NOMO-1 treated with dmso at 0.1 percent for 144 hours (cell line): ENCODE data around the gene JPH3.

ENCODE experiments used
- DNase-seq: peaks from one replicate; lab custom pipeline; 2025; ENCODE audit not compliant: unreplicated experiment; lab: John Stamatoyannopoulos, UW

Gene JPH3

DNA sequence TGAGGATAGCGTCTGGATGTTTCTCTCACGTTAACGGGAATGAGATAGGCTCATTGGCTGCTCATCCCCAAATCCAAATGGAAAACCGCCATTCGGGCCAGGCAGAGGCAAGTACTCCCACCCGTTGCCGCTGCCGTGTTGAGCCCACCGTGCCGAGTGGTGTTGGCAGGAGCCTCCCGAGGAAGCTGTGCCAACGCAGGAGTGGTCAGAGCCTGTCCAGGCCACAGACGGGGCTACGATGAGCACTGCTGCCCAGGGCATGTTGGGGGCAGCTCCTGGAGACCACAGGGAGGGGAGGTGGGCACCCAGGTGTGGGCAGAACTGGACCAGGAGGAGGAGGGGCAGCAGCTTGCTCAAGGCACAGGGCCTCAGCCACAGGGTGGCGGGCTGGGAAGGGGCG, 91.5 kb downstream of the JPH3 start:
- DNase-seq, result no peak

DNA sequence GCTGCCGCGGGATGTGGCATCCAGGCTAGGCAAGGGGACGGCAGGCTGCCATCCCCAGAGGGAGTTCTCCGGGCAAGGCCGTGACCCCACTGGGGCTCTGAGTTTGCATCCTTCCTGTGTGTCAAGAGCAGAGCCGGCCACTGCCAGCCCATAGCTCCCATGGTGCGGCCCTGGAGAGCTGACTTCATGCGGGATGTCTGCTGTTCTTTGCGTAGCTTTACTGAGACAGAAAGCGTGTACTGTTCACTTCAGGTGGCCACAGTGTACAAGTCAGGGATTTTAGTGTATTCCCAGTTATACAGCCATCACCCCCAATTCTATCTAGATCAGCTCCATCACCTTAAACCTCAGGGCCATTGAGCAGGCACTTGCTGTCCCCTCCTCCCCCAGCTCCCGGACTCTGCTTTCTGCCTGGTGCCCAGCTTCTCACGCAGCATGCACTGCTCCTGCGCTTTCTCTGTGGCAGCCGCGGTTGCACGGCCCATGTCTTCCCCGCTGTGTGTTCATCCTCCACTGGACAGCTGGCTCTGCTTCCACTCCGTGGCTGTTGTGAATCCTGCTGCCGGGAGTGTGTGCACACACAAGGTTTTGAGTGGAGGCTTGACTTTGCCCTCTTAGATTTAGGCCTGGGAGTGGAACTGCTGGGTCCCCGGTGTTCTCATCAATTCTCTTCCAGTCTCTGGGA, 92.3 kb downstream of the JPH3 start:
- DNase-seq, result no peak

DNA sequence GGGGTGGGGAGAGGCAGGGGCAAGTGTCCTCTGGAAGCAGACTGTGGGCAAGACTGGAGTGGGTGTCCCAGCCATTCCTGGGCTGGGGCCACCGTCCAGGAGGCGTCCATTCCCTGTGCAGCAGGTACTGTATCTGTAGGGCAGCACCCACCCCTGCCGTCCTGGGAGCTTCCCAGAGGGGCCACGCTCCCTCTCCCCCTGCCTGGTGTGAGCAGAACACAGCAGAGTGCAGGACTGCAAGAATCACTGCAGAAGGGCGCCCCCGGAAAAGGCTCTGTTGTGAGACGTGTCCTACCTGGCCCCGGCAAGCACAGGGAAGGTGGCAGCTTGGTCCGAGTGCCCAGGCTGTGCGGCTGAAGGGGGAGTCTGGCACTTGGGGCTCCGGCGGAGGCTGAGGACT, 93.2 kb downstream of the JPH3 start:
- no peak for DNase-seq

DNA sequence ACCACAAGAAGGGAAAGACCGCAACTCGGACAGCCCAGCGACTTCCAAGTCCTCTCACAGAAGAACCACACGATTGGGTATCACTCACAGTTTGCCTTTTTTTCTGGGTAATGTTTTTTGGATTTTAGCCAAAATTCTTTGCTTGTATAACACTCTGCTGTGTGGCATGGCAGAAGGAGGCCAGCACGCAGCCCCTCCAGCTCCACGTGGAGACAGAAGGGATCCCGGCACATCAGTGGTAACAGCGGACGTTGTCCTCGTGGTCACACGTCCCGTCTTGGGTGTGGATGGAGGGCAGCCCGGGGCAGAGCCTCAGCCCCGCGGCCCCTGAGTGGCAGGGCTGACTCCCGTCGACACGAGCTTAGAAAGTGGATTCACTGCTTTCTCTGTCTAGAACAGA, 94.4 kb downstream of the JPH3 start:
- DNase-seq, result no peak

DNA sequence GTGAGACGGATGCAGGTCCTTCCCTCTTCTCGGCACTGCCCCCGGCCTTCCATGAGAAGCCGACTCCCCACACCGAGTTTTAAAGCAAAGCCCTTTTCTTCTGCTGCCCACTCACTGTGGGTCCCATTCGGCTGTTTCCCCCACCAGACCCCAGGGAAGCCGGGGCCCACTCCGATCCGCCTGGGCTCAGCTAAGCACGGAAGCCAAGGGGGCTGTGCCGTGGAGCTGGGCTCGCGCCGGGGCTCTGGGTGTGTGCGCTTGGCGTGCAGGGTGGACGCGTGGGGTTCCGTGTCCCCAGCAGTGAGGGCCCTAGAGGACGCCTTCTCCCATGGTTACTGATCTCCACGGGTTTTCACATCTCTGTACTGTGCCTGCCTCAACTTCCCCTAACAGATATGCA, 94.9 kb downstream of the JPH3 start:
- DNase-seq, result no peak

DNA sequence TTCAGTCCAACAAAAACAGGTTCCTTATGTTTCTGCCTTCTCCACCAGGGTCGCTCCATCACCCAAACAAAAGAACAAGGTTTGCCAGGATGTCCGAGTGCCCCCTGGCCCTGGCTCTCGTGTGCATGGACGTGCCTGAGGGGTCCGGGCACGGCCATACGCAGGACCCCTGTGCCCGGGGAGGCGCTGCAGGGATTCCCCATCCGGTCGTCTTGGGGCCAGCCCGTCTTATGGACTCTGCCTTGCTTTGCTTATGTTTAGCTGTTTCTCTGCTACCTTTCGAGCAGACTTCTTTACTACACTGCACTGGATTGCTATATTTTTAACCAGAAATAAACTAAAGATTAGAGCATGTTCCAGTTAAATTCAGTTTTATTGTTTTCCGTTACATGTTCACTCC, 95.5 kb downstream of the JPH3 start:
- DNase-seq, result no peak

DNA sequence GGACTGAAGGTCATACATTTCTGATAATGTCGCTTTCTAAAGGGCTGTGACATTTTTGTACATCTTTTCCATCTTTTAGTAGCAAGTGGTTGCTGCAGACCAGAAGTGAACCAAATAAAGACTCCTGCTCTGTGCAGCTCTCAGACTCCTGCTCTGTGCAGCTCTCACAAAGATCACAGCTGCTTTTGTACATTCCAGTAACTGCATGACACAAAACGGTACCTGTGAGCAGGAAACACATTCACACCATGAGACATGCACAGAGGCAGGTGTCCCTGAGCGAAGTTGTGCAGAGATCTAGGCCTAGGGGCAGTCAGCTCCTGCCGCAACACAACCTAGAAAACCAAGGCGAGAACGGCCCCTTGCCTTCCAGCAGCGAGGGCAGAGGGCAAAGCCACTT, 95.9 kb downstream of the JPH3 start:
- DNase-seq, result no peak

DNA sequence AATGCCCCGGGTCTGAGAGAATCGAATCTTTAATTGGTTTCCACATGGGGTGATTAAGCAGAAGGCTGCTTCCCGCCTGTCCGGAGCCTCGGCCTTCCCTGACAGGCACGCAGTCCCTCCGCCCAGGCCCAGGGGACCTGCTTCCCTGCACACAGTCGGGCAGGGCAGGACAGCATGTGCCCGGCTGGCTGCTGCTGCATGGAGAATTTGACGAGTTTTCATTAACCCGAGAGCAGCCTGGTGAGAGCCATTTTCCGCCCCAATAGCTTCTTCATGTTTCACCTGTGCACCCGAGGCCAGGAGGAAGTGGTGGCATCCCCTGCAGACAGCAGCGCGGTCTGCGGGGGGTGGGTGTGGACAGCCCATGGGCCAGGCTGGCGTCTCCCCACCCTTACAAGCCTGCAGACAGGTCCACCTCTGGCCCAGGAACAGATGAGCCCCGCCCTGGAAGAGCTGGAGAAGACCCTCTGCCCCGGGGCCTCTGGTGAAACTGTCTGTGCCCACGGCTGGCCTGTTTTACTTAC, 96.4 kb downstream of the JPH3 start:
- DNase-seq, result no peak

DNA sequence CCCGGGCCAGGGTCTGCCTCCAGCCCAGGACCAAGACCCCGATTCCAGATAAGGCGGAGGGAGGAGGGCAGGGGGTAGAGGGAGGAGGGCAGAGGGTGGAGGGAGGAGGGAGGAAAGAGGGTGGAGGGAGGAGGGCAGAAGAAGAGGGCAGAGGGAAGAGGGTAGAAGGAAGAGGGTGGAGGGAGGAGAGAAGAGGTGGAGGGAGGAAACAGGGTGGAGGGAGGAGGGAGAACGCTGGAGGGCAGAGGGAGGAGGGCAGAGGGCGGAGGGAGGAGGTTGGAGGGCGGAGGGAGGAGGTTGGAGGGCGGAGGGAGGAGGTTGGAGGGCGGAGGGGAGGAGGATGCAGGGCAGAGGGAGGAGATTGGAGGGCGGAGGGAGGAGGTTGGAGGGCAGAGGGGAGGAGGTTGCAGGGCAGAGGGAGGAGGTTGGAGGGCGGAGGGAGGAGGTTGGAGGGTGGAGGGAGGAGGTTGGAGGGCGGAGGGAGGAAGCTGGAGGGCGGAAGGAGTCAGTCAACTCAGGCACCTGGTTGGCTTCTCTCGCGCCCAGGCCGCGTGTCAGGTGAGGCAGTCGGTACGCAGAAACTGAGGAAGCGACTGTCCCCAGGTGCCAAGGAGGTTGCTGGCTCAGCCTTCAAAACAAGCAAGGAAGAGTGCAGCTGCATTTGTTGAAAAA, 98.2 kb downstream of the JPH3 start:
- DNase-seq, result no peak

DNA sequence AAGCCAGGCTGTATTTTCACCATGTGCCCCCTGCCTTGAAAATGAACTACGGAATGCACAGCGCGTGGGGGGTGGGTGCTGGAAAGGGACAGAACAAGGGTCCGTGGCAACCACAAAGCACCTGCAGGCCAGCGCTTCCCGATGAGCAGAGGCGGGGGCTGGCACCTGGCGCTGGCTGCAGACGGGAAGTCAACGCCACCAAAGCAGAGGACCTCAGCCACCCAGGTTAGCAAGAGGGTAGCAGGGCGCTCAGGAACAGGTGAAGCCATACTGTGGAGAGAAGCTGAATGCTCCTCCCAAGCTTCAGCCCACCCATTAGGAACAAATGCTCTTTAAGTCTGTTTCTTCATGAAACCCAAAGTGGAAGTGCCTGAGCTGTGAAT, 98.8 kb downstream of the JPH3 start:
- DNase-seq, result no peak

DNA sequence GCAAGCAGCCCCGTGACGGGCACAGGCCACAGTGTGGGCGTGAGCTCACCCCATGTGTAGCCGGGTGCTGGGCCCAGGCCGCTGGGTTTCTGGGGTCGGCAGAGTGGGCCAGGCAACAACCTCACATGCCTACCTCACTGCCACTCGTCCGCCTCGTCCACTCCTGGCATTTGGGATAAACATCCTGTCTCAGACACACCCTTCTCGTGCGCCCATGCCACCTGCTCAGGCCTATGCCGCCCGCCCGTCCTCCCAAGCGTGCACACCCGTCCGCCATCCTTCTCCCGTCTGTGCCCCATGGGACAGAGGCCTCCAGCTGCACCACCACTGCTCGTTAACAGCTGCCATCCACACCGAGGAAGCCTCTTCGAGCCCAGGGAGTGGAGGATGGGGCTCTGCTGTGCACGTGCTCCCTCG, 99.2 kb downstream of the JPH3 start:
- no peak for DNase-seq

DNA sequence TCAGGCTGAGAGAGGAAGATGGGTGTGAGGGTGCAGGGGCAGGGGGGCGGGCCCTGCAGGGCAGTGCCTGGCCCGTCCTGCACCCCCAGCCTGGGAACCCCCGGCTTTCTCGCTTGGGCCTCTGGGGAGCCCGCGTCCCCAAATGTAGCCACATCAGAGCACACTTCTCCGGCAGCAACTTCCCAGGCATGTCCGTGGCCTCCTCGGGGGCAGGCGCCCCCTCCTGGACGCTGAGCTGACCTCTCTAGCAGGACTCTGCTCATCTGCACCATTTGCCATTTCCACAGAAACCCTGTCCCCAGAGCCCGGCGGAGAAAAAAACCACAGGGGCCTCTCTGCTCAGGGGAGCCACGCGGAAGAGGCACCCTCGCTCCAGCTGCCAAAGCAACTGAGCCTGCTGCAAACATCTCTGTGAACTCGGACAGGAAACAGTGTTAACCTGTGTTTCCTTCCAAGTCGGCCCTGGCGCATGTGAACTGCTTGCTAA, 100.1 kb downstream of the JPH3 start:
- DNase-seq, result no peak

DNA sequence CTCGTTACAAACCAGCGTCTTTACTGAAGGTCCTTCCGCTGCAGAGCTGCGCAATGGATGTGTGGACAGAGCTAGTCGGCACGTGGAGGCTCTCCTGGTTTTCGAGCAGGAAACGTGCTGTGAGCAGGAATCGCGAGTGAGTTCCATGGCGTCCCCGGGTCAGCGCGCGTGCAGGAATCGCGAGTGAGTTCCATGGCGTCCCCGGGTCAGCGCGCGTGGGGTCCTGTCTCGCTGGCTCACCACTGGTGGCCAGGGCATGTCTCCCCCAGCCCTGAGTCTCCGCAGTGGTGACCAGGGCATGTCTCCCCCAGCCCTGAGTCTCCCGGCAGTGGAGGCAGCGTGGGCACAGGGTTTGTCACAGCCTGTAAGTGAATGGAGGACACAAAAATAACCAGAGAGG, 100.8 kb downstream of the JPH3 start:
- no peak for DNase-seq

DNA sequence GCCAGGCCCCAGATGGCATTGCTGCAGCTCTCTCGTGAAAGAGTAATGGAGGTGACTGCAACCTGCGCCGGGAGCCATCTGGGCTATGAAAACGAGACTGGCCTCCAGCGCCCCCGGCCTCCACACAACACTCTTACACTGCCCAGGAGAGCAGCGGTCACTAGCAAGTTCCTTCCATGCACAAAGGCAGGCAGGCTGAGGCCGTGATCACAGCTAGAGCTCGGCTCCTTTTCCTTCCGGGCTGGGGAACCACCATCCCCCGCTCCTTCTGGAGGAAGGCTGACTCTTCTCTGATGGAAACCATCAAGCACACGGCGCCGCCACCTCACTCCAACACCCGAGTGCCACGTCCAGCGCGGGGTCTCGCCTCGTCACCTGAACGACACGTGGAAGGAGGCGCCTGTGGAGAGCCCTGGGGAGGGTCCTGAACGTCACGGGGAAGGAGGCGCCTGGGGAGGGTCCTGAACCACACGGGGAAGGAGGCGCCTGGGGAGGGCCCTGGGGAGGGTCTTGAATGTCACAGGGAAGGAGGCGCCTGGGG, 101.6 kb downstream of the JPH3 start:
- DNase-seq, result no peak

DNA sequence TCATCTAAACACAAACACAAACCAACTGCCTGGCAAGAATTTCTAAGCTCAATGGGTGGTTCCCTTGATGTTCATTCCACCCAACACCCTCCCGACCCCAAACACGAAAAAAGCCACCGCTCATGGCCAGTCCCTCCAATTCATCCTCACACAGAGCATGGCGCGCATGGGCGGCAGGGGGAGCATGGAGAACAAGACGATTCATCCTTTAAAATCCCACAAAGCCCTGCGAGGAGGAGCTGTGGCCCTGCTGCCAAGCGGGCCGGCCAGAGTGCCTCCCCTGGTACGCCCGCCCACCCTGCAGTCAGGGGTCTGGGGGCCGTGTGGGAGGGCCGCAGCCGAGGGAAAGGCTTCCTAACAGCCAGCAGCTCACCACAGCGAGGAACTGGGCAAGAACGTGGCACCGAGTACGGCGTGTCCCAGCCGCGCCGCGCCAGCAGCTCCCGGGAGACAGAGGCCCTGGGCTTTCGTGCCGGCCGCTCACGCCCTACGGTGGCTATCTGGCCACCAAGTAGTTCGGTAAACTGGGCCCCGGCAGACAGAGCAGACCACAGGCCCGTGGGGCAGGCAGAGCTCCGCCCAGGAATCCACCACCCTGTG, 102.5 kb downstream of the JPH3 start:
- no peak for DNase-seq

DNA sequence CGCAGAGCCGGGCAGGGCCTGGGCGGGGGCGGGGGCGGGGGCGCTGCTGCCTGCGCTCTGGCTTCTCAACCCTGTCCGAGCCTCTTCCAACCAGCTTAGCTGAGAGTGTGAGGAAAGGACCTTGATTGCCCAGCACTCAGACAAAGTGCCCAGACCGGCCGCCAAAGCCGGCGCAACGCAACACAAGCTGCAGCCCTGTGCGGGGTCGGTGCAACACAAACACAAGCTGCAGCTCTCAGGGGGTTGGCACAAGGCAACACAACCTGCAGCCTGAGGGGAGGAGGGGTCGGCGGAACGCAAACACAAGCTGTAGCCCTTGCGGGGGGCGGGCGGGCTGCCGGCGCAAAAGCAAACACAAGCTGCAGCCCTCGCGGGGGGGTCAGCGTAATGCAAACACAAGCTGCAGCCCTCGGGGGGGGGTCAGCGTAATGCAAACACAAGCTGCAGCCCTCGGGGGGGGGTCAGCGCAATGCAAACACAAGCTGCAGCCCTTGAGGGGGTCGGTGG, 103.5 kb downstream of the JPH3 start:
- DNase-seq, result no peak

DNA sequence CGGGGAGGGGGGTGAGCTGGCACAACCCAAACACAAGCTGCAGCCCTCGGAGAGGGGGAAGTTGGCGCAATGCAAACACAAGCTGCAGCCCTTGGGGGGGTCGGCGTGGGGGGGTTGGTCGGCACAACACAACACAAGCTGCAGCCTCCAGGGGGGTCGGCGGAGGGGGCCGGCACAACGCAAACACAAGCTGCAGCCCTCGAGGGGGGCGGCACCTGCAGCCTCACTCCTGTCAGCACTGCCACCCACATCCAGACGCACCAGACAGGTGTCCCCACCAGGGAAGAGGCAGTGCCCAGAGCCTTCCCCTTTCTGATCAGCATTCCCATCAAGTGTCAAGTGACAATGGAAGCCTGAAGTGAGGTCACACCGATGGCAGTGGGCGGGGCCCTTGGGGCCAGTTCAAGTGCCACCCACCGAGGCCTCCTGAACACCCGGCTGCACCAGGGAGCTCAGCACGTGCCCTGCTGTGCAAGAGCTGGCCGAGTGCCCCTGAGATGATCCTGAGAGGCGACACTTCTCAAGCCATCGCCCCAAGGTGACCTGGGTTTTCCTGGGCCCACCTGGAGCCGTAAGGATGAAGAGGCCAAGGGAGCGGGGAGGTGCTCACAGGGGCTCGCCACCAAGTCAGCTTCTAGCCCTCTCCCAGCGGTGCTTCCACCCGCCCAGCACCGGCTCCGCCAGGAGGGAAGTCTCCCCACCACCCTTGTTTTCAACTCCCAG, 104.1 kb downstream of the JPH3 start:
- no peak for DNase-seq

DNA sequence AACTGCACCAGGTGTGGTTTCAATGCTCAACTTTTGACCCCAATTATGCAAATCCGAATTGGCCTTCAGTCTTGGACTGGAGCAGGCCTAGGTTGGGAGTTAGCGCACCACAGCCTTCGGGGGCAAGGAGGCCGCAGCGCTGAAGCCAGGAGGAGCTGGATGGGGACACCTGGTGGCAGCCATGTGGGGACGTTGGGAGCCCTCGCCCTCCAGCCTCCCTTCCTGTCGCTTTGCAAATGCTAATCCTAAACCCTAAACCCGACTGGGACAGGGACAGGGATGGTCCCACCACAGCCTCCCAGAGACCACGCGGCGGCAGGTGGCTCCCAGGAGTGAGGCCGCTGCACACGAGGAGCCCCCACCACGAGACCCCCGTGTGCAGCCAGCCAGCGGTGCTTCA, 104.8 kb downstream of the JPH3 start:
- DNase-seq, result no peak

DNA sequence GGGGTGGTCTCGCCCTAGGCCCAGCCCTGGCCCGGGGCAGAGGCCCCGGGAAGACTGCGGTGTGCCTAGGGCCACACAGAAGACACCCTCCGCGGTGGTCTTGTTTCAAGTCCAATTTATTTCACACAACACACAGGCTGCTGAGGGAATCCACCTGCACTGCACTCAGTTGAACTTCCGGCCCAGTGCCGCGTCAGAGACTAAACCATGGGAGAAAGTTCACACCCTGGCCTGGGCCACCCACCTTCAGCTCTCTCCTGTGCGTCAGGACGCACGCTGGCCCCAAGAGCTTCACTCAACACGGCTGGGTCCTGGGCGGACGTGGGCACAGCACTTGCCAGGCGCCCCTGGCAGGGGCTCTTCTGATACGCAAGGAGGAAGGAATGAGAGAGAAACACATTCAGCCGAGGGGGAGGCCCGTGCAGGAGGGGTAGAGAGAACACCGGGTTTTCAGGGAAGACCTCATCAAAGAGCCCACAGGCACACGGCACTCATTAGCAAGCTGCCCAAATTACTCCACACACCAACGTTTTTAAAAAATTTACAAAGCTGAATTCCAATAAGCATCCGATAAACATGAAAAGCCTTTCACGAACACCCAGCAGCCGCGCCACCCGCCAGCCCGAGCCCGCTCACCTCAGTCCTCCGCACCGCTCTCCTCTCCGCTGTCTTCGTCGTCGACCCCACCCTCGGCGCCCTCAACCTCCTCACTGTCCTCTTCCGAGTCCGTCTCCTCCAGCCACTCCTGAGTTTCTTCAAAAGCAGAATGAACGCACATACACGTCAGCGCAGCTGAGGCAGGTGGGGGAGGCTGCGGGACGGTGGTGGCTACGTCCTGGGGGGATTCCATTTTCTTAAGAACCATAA, 105.6 kb downstream of the JPH3 start:
- no peak for DNase-seq
